Astrocyte of the spinal cord (primary cell): ENCODE results near the gene TMTC3.

Experiments
- DNase-seq: peaks from one replicate; pipeline ENCODE4 v3.0.0; 2011; ENCODE audit warnings: low read depth, low spot score
- H3K4me3 ChIP-seq: 2 replicates; pipeline ENCODE4 v1.5.1; 2011; ENCODE audit warnings: low read depth, mild to moderate bottlenecking, low read length, moderate library complexity
- in situ Hi-C: cut with HindIII; loops from 2 replicates; pipeline ENCODE4 v1.10.0; 2017; ENCODE audit warnings: low sequenced_read_pairs
- TF ChIP-seq, protein P1 (sequence below): IDR thresholded peaks from 2 replicates; pipeline ENCODE4 v1.5.1; 2012; ENCODE audit warnings: low read depth, mild to moderate bottlenecking, low read length, inconsistent platforms

Gene TMTC3

GRCh38 chr12:88163371-88163770 is 21.3 kb downstream of the TMTC3 start:
- TF ChIP-seq, protein P1, sequence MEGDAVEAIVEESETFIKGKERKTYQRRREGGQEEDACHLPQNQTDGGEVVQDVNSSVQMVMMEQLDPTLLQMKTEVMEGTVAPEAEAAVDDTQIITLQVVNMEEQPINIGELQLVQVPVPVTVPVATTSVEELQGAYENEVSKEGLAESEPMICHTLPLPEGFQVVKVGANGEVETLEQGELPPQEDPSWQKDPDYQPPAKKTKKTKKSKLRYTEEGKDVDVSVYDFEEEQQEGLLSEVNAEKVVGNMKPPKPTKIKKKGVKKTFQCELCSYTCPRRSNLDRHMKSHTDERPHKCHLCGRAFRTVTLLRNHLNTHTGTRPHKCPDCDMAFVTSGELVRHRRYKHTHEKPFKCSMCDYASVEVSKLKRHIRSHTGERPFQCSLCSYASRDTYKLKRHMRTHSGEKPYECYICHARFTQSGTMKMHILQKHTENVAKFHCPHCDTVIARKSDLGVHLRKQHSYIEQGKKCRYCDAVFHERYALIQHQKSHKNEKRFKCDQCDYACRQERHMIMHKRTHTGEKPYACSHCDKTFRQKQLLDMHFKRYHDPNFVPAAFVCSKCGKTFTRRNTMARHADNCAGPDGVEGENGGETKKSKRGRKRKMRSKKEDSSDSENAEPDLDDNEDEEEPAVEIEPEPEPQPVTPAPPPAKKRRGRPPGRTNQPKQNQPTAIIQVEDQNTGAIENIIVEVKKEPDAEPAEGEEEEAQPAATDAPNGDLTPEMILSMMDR, result no peak
- DNase-seq, result no peak
- in situ Hi-C loops, result no loop called here
- H3K4me3 ChIP-seq, result no peak overlapping the region

DNA sequence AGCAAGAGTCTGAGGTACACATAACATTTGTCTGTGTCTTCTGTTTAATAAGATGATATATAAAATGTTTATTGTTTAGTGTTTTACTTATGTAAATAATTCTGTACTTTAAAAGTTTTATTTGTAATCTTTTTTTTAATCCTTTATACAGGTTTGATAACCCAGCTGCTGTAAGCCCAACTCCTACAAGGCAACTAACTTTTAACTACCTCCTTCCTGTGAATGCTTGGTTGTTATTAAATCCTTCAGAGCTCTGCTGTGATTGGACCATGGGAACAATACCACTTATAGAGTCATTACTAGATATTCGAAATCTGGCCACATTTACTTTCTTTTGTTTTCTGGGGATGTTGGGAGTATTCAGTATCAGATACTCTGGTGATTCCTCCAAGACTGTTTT is 24.1 kb downstream of the TMTC3 start:
- in situ Hi-C loops, result no loop called here
- no peak for DNase-seq
- TF ChIP-seq, protein P1, result no peak

GRCh38 chr12:88167384-88167783 is 25.3 kb downstream of the TMTC3 start:
- H3K4me3 ChIP-seq, result no peak overlapping the region
- no peak for DNase-seq
- in situ Hi-C loops, result no loop called here
- TF ChIP-seq, protein P1, result no peak

More for the DNA sequence above, 24.1 kb downstream of the TMTC3 start:
- H3K4me3 ChIP-seq, result no peak overlapping the region

DNA sequence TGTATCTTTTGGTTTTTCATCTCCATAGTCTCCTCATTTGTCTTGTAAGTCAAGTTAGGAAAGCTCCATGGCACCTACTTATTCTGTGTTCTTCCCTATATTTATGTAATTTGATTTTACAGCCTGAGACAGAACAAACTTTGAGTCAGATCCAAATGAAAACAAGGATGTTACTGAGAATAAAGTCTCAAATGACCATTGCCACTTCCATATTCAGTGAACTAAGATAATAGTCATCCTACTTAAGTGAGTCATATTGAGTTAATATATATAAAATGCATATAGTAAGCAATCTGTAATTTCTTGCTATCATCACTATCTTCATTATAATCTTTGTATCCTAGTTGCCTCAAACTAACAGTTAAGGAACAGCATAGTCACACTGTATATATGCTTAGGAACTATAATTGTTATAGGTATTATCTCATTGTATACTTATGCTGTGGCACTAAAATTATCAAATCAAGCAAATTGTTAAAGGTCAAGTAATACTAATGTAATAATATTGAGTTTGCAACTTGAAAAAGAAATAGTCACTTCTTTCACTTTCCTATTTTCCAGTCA is 30.8 kb downstream of the TMTC3 start:
- no peak overlapping the region for H3K4me3 ChIP-seq
- DNase-seq, result peak; percentile 37
- in situ Hi-C loops, result no loop called here
- TF ChIP-seq, protein P1, result no peak

- DNase-seq, result no peak
- in situ Hi-C loops, result no loop called here
- TF ChIP-seq, protein P1, result no peak
- no peak overlapping the region for H3K4me3 ChIP-seq
These were observed 33.4 kb downstream of the TMTC3 start for GRCh38 chr12:88175544-88175943.

GRCh38 chr12:88179436-88180014 is 37.4 kb downstream of the TMTC3 start:
- no peak for DNase-seq
- no peak overlapping the region for H3K4me3 ChIP-seq
- TF ChIP-seq, protein P1, result no peak
- in situ Hi-C loops, result no loop called here

GRCh38 chr12:88181881-88182280 is 39.8 kb downstream of the TMTC3 start:
- in situ Hi-C loops, result no loop called here
- H3K4me3 ChIP-seq, result no peak overlapping the region
- TF ChIP-seq, protein P1, result no peak
- DNase-seq, result no peak
